Hepatocyte (in vitro differentiated cells): ENCODE results near the gene FXYD2. TPM values are rescaled to one million over a fixed set of nuclear protein-coding genes. Genes with fewer than 3 reads are reported as not detected.

Source experiments
- DNase-seq: peaks from one replicate; pipeline ENCODE4 v3.0.0-alpha.2; 2016; ENCODE audit warnings: low spot score
- H2AFZ ChIP-seq: fragments of 200-600 bp; sonication (generic); 2 replicates; pipeline ENCODE4 v1.6.0; 2016; ENCODE audit warnings: antibody characterized with exemption, mild to moderate bottlenecking
- H3K27ac ChIP-seq: fragments of 200-600 bp; sonication (generic); 2 replicates; pipeline ENCODE4 v1.5.1; 2016; ENCODE audit warnings: mild to moderate bottlenecking
- H3K27me3 ChIP-seq: fragments of 200-600 bp; sonication (generic); 2 replicates; pipeline ENCODE4 v1.6.1; 2016
- H3K36me3 ChIP-seq: fragments of 200-600 bp; sonication (generic); replicated peaks from 2 replicates; pipeline ENCODE4 v1.5.1; 2016; ENCODE audit warnings: low read depth; ENCODE audit not compliant: insufficient read depth
- H3K4me1 ChIP-seq: fragments of 200-600 bp; sonication (generic); 2 replicates; pipeline ENCODE4 v1.5.1; 2016; ENCODE audit warnings: mild to moderate bottlenecking, moderate library complexity; ENCODE audit not compliant: insufficient read depth
- H3K4me2 ChIP-seq: fragments of 200-600 bp; sonication (generic); 2 replicates; pipeline ENCODE4 v1.6.0; 2016
- H3K4me3 ChIP-seq: fragments of 200-600 bp; sonication (generic); 2 replicates; pipeline ENCODE4 v1.5.1; 2016; ENCODE audit warnings: mild to moderate bottlenecking
- H3K79me2 ChIP-seq: fragments of 200-600 bp; sonication (generic); 2 replicates; pipeline ENCODE4 v1.6.0; 2017; ENCODE audit warnings: mild to moderate bottlenecking
- H3K9me2 ChIP-seq: fragments of 200-600 bp; sonication (generic); replicated peaks from 2 replicates; pipeline ENCODE4 v1.6.0; 2017; ENCODE audit warnings: mild to moderate bottlenecking; ENCODE audit not compliant: insufficient read depth
- H3K9me3 ChIP-seq: fragments of 200-600 bp; sonication (generic); 2 replicates; pipeline ENCODE4 v1.5.1; 2016; ENCODE audit warnings: low read depth, mild to moderate bottlenecking
- H4K20me1 ChIP-seq: fragments of 200-600 bp; sonication (generic); 2 replicates; pipeline ENCODE4 v1.6.0; 2016; ENCODE audit warnings: mild to moderate bottlenecking; ENCODE audit not compliant: insufficient read depth, poor library complexity, severe bottlenecking
- CTCF ChIP-seq: fragments of 200-600 bp; sonication (generic); IDR thresholded peaks from 2 replicates; pipeline ENCODE4 v1.5.1; 2016; ENCODE audit warnings: antibody characterized with exemption, mild to moderate bottlenecking; ENCODE audit not compliant: poor library complexity
- EZH2 ChIP-seq: fragments of 200-600 bp; sonication (generic); IDR thresholded peaks from 2 replicates; pipeline ENCODE4 v1.6.1; 2016; ENCODE audit warnings: antibody characterized with exemption, mild to moderate bottlenecking, borderline replicate concordance
- EZH2phosphoT487 ChIP-seq: fragments of 200-600 bp; sonication (generic); IDR thresholded peaks from one replicate; pipeline ENCODE4 v1.6.1; 2018; ENCODE audit warnings: antibody characterized with exemption, mild to moderate bottlenecking, low read depth, moderate library complexity; ENCODE audit not compliant: unreplicated experiment, severe bottlenecking
- WGBS: methylation state at CpG from one replicate; pipeline ENCODE4 v1.1.6; 2016; ENCODE audit warnings: low lambda C conversion rate; ENCODE audit errors: missing lambda C conversion rate; 5-methylcytosine and 5-hydroxymethylcytosine counted together
- polyA plus RNA-seq: library from polyadenylated mRNA; unstranded; fragments of >200 nt; fragmentation: Nextera tagmentation; extraction: Ambion mirVana; gene quantifications from 2 replicates; pipeline ENCODE4 v1.2.1, GENCODE V29; 2016
- total RNA-seq: library from RNA; depleted of rRNA; stranded (reverse); fragments of >200 nt; gene quantifications from 2 replicates; pipeline ENCODE4 v1.2.3, GENCODE V29; 2014

Gene FXYD2
- total and polyA plus RNA-seq, 2 experiments from 2014 or later = 72.7 to 93.8 TPM

- Histone ChIP-seq H3K9me2 (no peaks in the 10 kb centered on the region), H3K27ac (peak overlapping the region; percentile 17), H3K36me3 (no peaks in the 10 kb centered on the region), H3K4me3 (no peak overlapping the region), H3K9me3 (no peaks in the 10 kb centered on the region), H3K4me2 (no peak overlapping the region), H3K27me3 (no peaks in the 10 kb centered on the region), H2AFZ (no peak overlapping the region), H3K4me1 (no peaks in the 10 kb centered on the region), H4K20me1 (no peaks in the 10 kb centered on the region), H3K79me2 (no peaks in the 10 kb centered on the region)
- no peak for TF ChIP-seq EZH2
- DNase-seq = no peak
- 80% methylated on average over 7 of the region's 7 CpGs for WGBS
These were observed 14.9 kb upstream of the FXYD2 start for GRCh38 chr11:117839380-117839881.

GRCh38 chr11:117838901-117839300, 14.4 kb upstream of the FXYD2 start:
- WGBS = 81% methylated on average over 8 of the region's 8 CpGs
- TF ChIP-seq EZH2phosphoT487 (no peak), EZH2 (no peak), CTCF (no peak)

GRCh38 chr11:117837791-117838190, 13.2 kb upstream of the FXYD2 start:
- Histone ChIP-seq H3K4me3 (no peak overlapping the region), H3K27ac (no peak overlapping the region)
- DNase-seq = no peak

More at GRCh38 chr11:117838901-117839300, 14.4 kb upstream of the FXYD2 start:
- Histone ChIP-seq H3K4me3 (no peak overlapping the region), H3K4me1 (peaks cover 5% of the 10 kb centered on the region), H3K4me2 (no peak overlapping the region), H3K9me3 (no peaks in the 10 kb centered on the region), H3K27ac (no peak overlapping the region), H3K36me3 (no peaks in the 10 kb centered on the region), H3K79me2 (no peaks in the 10 kb centered on the region), H4K20me1 (no peaks in the 10 kb centered on the region), H3K27me3 (no peaks in the 10 kb centered on the region), H3K9me2 (no peaks in the 10 kb centered on the region), H2AFZ (no peak overlapping the region)
- no peak for DNase-seq

More at GRCh38 chr11:117837791-117838190, 13.2 kb upstream of the FXYD2 start:
- H3K27me3 ChIP-seq = no peaks in the 10 kb centered on the region
- no peaks in the 10 kb centered on the region for H3K9me2 ChIP-seq
- H3K4me1 ChIP-seq = peaks cover 13% of the 10 kb centered on the region
- no peak overlapping the region for H2AFZ ChIP-seq
- WGBS = 86% methylated on average over 8 of the region's 8 CpGs
- no peaks in the 10 kb centered on the region for H3K79me2 ChIP-seq
- no peak for TF ChIP-seq CTCF
- no peak for TF ChIP-seq EZH2phosphoT487
- TF ChIP-seq EZH2 = no peak
- no peaks in the 10 kb centered on the region for H3K36me3 ChIP-seq
- no peaks in the 10 kb centered on the region for H3K9me3 ChIP-seq
- H3K4me2 ChIP-seq = no peak overlapping the region
- no peaks in the 10 kb centered on the region for H4K20me1 ChIP-seq
